K562 (cell line): ENCODE data around the gene ZNF8. TPM values are rescaled to one million over a fixed set of nuclear protein-coding genes. Genes with fewer than 3 reads are reported as not detected.
A peak's percentile ranks its signal among the peaks of the same experiment; 100 is the strongest.

Experiments
- ATAC-seq: fragments of 200-7000 bp; cut with Tn5 transposase; 3 replicates; pipeline ENCODE4 v1.9.1; 2020; ENCODE audit warnings: moderate library complexity
- BruUV-seq: library from RNA; stranded (reverse); fragments of 400-500 nt; replicated peaks from 2 replicates; lab custom pipeline; 2021; lab: Mats Ljungman, UMichigan
- CTCF ChIA-PET: fragments of 300-600 bp; formaldehyde crosslinking; extraction: SDS; loops from one replicate; lab custom pipeline; 2021; ENCODE audit warnings: low intra/inter-chr PET ratio; lab: Yijun Ruan, JAX
- POLR2A ChIA-PET: fragments of 300-600, 350-650 bp; sonication (Branson Sonifier 250); formaldehyde crosslinking; extraction: SDS; loops from one replicate; lab custom pipeline; 2021; ENCODE audit warnings: antibody characterized with exemption, inconsistent platforms; lab: Yijun Ruan, JAX
- DNase-seq, 4 experiments: peaks; one replicate each; pipeline versions ENCODE4 v3.0.0 to v3.0.0-alpha.2; 2011 to 2018; ENCODE audit warnings: low spot score in 3 of 4, mixed read lengths in 3 of 4; ENCODE audit errors: extremely low read depth in 1 of 4
- FAIRE-seq: peaks from 2 replicates; lab custom pipeline; 2011; peaks lifted over from hg19 to GRCh38; lab: Jason Lieb, UNC
- H2AFZ ChIP-seq: 2 replicates; pipeline ENCODE4 v1.6.0; 2011; ENCODE audit warnings: low read depth, low read length, control low read depth, inconsistent platforms
- H3K27ac ChIP-seq: fragments of 200-600 bp; 3 replicates; pipeline ENCODE4 v1.8.0; 2011; ENCODE audit warnings: low read depth, mild to moderate bottlenecking, control low read depth, inconsistent platforms, low read length, moderate library complexity, mixed read lengths; ENCODE audit errors: extremely low read depth
- H3K27me3 ChIP-seq, 2 experiments: fragments of 300-600 bp in 1 of 2; 2 replicates in 1 of 2; 3 replicates in 1 of 2; pipeline versions ENCODE4 v1.6.0 to v1.8.0; 2011; ENCODE audit warnings: inconsistent platforms in 2 of 2, low read length in 2 of 2, mild to moderate bottlenecking in 1 of 2, mixed read lengths in 1 of 2, moderate library complexity in 1 of 2; ENCODE audit not compliant: control insufficient read depth in 2 of 2, insufficient read depth in 2 of 2
- H3K36me3 ChIP-seq: fragments of 300-600 bp; 3 replicates; pipeline ENCODE4 v1.8.0; 2011; ENCODE audit warnings: mild to moderate bottlenecking, low read length, inconsistent platforms; ENCODE audit not compliant: control insufficient read depth, insufficient read depth
- H3K4me1 ChIP-seq, 2 experiments: fragments of 200-600 bp in 1 of 2; replicated peaks in 1 of 2; 2 replicates in 1 of 2; 3 replicates in 1 of 2; pipeline versions ENCODE4 v1.5.1 to v1.8.0; 2011; ENCODE audit warnings: inconsistent platforms in 2 of 2, low read length in 2 of 2, mild to moderate bottlenecking in 1 of 2, mixed read lengths in 1 of 2, moderate library complexity in 1 of 2; ENCODE audit not compliant: control insufficient read depth in 2 of 2, insufficient read depth in 2 of 2
- H3K4me2 ChIP-seq: 2 replicates; pipeline ENCODE4 v1.6.1; 2011; ENCODE audit warnings: low read length, control low read depth, inconsistent platforms, mixed read lengths; ENCODE audit not compliant: insufficient read depth
- H3K4me3 ChIP-seq: fragments of 200-600 bp; sonication (generic), shearing (Covaris generic); 2 replicates; pipeline ENCODE4 v1.5.1; 2016; ENCODE audit warnings: control low read depth, inconsistent platforms
- H3K79me2 ChIP-seq: fragments of 200-600 bp; 3 replicates; pipeline ENCODE4 v1.8.0; 2011; ENCODE audit warnings: low read length, inconsistent platforms; ENCODE audit not compliant: control insufficient read depth, insufficient read depth
- H3K9ac ChIP-seq, 2 experiments: 2 replicates each; pipeline versions ENCODE4 v1.6.0 to v1.6.1; 2011; ENCODE audit warnings: low read depth in 2 of 2, low read length in 2 of 2, control low read depth in 1 of 2, inconsistent platforms in 1 of 2, mild to moderate bottlenecking in 1 of 2, mixed read lengths in 1 of 2; ENCODE audit not compliant: insufficient read depth in 1 of 2
- H3K9me1 ChIP-seq: one replicate; pipeline ENCODE4 v1.6.0; 2011; ENCODE audit warnings: inconsistent platforms, mild to moderate bottlenecking, low read length, moderate library complexity; ENCODE audit not compliant: control insufficient read depth, insufficient read depth
- H3K9me3 ChIP-seq: replicated peaks from 2 replicates; pipeline ENCODE4 v1.5.1; 2011; ENCODE audit warnings: low read depth, low read length, inconsistent platforms; ENCODE audit not compliant: control insufficient read depth, insufficient read depth
- H4K20me1 ChIP-seq: replicated peaks from 2 replicates; pipeline ENCODE4 v1.6.1; 2011; ENCODE audit warnings: low read length, inconsistent platforms, mixed read lengths; ENCODE audit not compliant: control insufficient read depth, insufficient read depth
- XRCC4 ChIP-seq: IDR thresholded peaks from one replicate; pipeline ENCODE4 v1.6.1; 2011; ENCODE audit not compliant: insufficient read depth, insufficient read length; ENCODE audit errors: extremely low read depth
- WGBS: fragments of 100-300 bp; shearing (Covaris generic); methylation state at CpG from one replicate; pipeline ENCODE4 v1.1.6; 2016; ENCODE audit warnings: low coverage, mixed read lengths; ENCODE audit not compliant: insufficient coverage; ENCODE audit errors: missing lambda C conversion rate; 5-methylcytosine and 5-hydroxymethylcytosine counted together
- in situ Hi-C: fragments of 300-500 bp; cut with MboI; formaldehyde crosslinking; loops from 4 replicates; pipeline ENCODE4 v1.15.0; 2018; ENCODE audit warnings: inconsistent platforms, mixed read lengths
- intact Hi-C: fragments of 100-400 bp; cut with micrococcal nuclease; formaldehyde crosslinking; loops from 2 replicates; pipeline ENCODE4 v1.14.2; 2022
- polyA plus RNA-seq, 8 experiments: library from polyadenylated mRNA; depleted of rRNA in 4 of 8; stranded (reverse) in 5 of 8; unstranded in 3 of 8; fragments of >200 nt; fragmentation: Nextera tagmentation in 2 of 8; fragmentation: Illumina TruSeq in 1 of 8; extraction: Ambion mirVana in 2 of 8; extraction: Trizol in 1 of 8; gene quantifications; 2 replicates each; pipeline versions ENCODE4 v1.2.1 to v1.2.3, GENCODE V29; 2011 to 2014; ENCODE audit warnings: inconsistent platforms in 1 of 8, missing spikeins in 1 of 8
- total RNA-seq, 7 experiments: library from RNA; depleted of rRNA in 6 of 7; stranded (reverse); fragments of >200 nt in 6 of 7; fragmentation: Illumina TruSeq in 2 of 7; extraction: Trizol in 2 of 7; gene quantifications; 2 replicates each; pipeline versions ENCODE4 v1.2.1 to v1.2.3, GENCODE V29; 2011 to 2021; ENCODE audit warnings: low replicate concordance in 1 of 7
- TF ChIP-seq, protein P1 (sequence below): IDR thresholded peaks from 2 replicates; pipeline ENCODE4 v1.6.1; 2016; ENCODE audit warnings: missing genetic modification characterization, missing compliant biosample characterization

Gene ZNF8
- total and polyA plus RNA-seq, 9 of the 15 experiments (the other 6 are each of a cell fraction or from before 2014, with no cell fraction given) = 0.71 to 7.7 (median 4.7) TPM

DNA sequence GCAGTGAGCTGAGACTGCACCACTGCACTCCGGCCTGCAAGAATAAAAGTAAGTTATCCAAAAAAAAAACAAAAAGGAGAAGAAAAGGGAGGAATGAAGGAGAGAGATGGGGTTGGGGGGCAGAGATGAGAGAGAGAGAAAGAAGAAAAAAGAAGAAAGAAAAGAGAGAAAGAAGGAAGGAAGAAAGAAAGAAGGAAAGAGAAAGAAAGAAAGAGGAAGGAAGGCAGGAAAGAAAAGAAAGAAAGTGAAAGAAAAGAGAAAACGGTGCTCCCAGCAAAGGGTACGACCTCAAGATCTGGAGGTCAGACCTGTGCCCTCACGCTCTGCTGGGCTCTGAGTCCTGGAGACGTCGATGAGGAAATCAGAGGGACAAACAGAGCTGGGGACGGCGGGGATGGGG, 70.8 kb downstream of the ZNF8 start:
- H3K4me3 ChIP-seq = no peak overlapping the region
- POLR2A ChIA-PET = interaction anchor here (0.6 to 3.6 kb wide), 2 partner anchors 13 to 29 kb away, joined by 3 to 20 read pairs; partner anchors contain the start of gene ZNF497
- intact Hi-C loops = no loop called here

More for the DNA sequence above, 70.8 kb downstream of the ZNF8 start:
- H3K9me3 ChIP-seq = no peaks in the 10 kb centered on the region
- no peaks in the 10 kb centered on the region for H4K20me1 ChIP-seq
- CTCF ChIA-PET = interaction anchor here (0.6 kb wide), 1 partner anchor 9 kb away, joined by 3 read pairs; no protein-coding TSS in a partner anchor
- H3K9ac ChIP-seq = no peak overlapping the region
- ATAC-seq = no peak
- H3K4me2 ChIP-seq = no peak overlapping the region
- 74% methylated on average over 4 of the region's 8 CpGs for WGBS
- in situ Hi-C loops = no loop called here
- no peak overlapping the region for H2AFZ ChIP-seq
- H3K4me1 ChIP-seq = peaks cover 5 to 25% of the 10 kb centered on the region in 2 experiments; a peak in 4 of 5 replicates
- no peaks in the 10 kb centered on the region for H3K79me2 ChIP-seq
- TF ChIP-seq, protein P1, sequence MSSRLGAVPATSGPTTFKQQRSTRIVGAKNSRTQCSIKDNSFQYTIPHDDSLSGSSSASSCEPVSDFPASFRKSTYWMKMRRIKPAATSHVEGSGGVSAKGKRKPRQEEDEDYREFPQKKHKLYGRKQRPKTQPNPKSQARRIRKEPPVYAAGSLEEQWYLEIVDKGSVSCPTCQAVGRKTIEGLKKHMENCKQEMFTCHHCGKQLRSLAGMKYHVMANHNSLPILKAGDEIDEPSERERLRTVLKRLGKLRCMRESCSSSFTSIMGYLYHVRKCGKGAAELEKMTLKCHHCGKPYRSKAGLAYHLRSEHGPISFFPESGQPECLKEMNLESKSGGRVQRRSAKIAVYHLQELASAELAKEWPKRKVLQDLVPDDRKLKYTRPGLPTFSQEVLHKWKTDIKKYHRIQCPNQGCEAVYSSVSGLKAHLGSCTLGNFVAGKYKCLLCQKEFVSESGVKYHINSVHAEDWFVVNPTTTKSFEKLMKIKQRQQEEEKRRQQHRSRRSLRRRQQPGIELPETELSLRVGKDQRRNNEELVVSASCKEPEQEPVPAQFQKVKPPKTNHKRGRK (tag) = peak; percentile 48; the same call in 1 of the 2 replicates
- TF ChIP-seq XRCC4 = no peak
- TF ChIP-seq, all 486 proteins: peak for 1
- no peaks in the 10 kb centered on the region for H3K27me3 ChIP-seq
- no peak for DNase-seq
- H3K27ac ChIP-seq = no peak overlapping the region
- no peak for FAIRE-seq
- no peaks in the 10 kb centered on the region for H3K36me3 ChIP-seq
- TSS peak; percentile 42 for BruUV-seq
- H3K9me1 ChIP-seq = no peaks in the 10 kb centered on the region
